ENCODE measurements around the gene DOK3.

Gene DOK3

DNA sequence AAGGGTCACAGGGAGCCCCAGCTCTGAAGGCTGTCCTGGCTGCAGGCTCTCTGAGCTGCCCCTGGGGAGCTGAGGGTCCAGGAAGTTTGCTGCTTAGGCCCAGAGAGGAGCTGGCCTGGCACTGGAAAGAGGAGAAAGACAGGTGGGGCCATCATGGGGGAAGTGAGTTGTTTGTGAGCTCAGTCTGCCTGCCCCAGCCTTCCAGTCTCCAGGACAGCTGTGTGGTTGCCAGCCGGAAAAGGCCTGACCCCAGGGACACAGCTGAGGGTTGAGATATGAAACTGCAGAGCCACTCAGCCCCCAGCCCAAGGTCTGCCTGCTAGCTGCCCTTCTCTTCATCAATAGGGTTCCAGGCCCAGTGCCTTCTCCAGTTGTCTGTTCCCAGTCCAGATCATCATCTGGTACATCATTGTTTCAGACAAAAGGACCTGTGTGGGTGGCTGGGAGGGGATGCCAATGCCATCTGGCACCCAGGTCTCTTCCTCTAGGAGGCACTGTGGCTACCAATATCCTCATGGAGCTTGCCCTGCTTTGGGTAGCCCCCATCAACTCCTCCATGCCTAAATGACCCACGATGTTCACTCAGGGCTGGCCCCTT is 11.4 kb upstream of the DOK3 start:
- H3K4me3 ChIP-seq (ENCODE audit: low read depth, low read length): no peak overlapping the region
- DNase-seq (ENCODE audit: low read depth): no peak
- TF ChIP-seq, protein P1, sequence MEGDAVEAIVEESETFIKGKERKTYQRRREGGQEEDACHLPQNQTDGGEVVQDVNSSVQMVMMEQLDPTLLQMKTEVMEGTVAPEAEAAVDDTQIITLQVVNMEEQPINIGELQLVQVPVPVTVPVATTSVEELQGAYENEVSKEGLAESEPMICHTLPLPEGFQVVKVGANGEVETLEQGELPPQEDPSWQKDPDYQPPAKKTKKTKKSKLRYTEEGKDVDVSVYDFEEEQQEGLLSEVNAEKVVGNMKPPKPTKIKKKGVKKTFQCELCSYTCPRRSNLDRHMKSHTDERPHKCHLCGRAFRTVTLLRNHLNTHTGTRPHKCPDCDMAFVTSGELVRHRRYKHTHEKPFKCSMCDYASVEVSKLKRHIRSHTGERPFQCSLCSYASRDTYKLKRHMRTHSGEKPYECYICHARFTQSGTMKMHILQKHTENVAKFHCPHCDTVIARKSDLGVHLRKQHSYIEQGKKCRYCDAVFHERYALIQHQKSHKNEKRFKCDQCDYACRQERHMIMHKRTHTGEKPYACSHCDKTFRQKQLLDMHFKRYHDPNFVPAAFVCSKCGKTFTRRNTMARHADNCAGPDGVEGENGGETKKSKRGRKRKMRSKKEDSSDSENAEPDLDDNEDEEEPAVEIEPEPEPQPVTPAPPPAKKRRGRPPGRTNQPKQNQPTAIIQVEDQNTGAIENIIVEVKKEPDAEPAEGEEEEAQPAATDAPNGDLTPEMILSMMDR (conservative IDR thresholded peaks at IDR 0.05; ENCODE audit: low read depth, low read length): peak; percentile 32

DNA sequence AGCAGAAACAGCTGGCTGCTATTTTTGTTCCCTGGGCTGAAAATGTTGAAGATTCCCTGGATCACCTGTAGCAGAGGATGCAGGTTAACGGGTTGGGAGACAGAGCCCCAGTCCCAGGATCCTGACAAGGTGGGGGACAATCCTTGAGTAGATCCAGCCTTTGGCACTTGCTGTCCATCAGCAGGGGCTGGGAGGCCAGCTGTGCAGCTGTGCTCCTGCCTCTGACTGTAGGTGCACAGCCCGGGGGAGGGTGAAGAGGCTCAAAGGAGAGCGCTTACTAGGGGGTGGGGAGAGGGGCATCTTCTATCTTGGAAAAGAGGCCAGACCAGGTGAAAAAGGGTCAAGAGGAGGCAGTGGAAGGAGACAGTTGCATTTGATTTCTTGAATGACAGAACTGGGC is 10.6 kb upstream of the DOK3 start:
- TF ChIP-seq, protein P1 (conservative IDR thresholded peaks at IDR 0.05; ENCODE audit: low read depth, low read length): no peak

DNA sequence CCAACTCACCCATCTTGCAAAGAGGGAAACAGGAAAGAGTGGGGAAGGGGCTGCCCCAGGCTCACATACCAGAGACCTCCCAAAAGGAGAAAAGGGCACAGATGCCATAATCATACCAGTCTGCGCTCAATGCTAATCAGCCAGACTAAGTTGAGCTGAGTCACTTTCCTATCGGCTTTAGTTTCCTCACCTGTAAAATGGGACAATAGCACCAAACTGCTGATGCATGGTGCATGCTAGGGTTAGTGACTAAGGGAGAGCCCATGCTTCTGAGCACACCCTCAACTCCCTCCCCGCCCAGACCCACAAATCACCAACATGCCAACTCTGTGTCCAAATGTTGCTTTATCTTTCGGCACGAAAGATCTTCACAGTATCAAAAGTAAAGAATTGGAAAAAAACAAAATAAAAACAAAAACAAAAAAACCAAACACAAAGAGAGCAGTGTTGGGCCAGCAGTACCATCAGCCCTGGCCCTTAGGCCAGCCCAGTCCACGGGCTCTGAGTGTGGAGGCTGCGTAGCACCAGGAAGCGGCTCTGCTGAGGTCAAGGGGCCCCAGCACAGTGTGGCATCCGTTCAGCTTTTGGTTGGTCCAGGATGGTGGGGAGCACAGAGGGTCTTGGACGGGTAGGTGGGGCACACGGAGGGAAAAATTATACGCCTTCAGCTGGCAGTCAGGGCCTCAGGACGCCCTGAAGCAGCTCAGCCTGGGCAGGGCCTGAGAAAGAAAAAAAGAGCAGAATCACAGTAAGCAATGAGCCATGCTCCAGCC is 10.0 kb upstream of the DOK3 start:
- no peak overlapping the region for H3K4me3 ChIP-seq (ENCODE audit: low read depth, low read length)
- no peak for DNase-seq (ENCODE audit: low read depth)
- TF ChIP-seq, protein P1 (conservative IDR thresholded peaks at IDR 0.05; ENCODE audit: low read depth, low read length): no peak

More for the DNA sequence above, 10.6 kb upstream of the DOK3 start:
- no peak for DNase-seq (ENCODE audit: low read depth)
- H3K4me3 ChIP-seq (ENCODE audit: low read depth, low read length): no peak overlapping the region

DNA sequence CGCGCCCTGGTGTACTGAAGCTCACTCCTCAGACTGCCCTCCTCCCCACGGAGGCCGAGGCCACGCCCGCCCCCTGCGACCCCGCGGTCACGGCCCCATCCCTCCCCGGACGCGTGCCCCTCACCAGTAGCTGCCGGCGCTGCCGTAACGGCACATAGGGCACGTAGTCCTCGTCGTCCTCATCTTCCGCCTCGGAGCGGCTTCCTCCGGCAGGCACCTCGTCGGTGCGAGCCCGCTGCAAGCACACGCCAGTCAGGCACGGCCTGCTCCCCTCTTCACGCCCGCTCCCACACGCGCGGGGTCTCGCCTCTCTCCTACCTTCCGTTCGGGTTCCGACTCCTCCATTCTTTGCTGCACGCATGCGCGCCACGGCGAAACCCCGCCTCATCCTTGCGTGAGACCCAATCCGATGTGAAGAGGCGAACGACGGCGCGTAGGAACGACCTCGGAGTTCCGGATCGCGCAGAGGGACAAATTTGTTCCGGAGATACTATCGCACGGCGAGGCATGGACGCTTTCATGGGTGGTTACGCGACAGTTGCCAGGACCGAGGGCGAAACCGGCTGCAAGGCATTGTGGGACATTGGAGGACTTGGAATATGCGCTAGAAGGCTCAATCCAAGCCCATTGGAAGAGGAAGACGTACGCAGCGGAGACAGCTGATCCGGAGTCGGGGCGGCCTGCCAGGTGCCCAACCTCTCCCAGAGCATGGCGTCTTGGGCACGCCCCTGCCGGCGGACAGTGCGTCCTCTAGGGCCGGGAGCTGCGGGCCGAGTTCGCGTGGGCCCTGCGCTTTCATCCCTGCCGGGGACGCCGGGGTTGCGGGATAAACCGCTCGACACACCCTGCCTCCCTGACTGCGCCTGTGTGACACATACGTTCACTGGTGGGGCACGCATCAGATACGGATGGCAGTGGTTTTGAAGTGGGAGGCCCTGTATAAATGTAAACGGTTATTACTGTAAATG is 7.3 kb upstream of the DOK3 start, which contains the start of gene DDX41:
DDX41 (minus strand) TSS at position 361 of the 968 bp plus-strand sequence; CDS start at position 345, 16 bp downstream.
- DNase-seq (ENCODE audit: low read depth): peak; percentile 99
- TF ChIP-seq, protein P1 (conservative IDR thresholded peaks at IDR 0.05; ENCODE audit: low read depth, low read length): no peak
- H3K4me3 ChIP-seq (ENCODE audit: low read depth, low read length): peak within 1 kb of the TSS; percentile 100

DNA sequence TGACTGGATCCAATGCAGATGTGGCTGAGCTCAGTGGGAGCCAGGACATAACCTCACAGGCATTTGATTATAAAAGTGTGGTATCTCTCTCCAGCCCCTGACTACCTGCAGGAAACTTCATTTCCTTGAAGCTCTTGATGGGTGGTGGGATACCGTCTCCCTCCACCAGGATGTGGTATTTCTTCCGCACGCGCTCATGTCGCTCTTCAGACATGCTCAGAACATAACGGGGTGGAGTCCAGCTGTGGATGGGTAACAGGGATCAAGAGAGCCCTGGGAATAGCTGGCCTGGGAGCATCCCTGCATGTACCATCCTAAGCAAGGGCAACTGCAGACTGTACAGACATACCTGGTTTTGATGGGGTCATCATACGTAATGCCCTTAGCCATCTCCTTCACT is 6.0 kb upstream of the DOK3 start:
- TF ChIP-seq, protein P1 (conservative IDR thresholded peaks at IDR 0.05; ENCODE audit: low read depth, low read length): no peak
- DNase-seq (ENCODE audit: low read depth): no peak
- no peak overlapping the region for H3K4me3 ChIP-seq (ENCODE audit: low read depth, low read length)

DNA sequence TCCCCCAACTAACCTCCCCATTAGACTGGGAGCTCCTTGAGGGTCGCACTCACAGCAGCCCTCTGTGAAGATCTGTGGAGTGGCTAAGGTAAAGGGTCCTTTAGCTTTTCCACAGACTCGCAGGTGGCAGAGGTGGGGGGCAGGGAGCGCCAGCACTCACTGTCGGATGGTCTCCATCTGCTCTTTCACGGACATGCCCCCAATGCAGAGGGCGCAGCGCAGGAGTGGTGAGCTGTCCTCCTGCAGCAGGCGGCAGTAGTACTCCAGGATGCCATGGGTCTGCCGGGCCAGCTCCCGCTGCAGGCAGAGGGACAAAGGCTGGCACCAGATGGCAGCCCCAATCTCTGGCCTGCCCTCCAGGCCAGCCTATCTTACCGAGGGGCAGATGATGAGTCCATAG is 4.9 kb upstream of the DOK3 start:
- no peak overlapping the region for H3K4me3 ChIP-seq (ENCODE audit: low read depth, low read length)
- DNase-seq (ENCODE audit: low read depth): no peak
- TF ChIP-seq, protein P1 (conservative IDR thresholded peaks at IDR 0.05; ENCODE audit: low read depth, low read length): no peak

Data from choroid plexus epithelial cell (primary cell).